C1 segment of cervical spinal cord (tissue), 14 donors: Measurements from ENCODE around the gene CBFA2T2.
"Not testable (repeated sequence)": the region's sequence is repeated elsewhere in the genome, so short reads cannot be mapped to it uniquely, and the experiment has no call there.

ENCODE experiments used
- DNase-seq, 14 donors: peaks; one replicate each; lab custom pipeline; 2025; lab: John Stamatoyannopoulos, UW

CBFA2T2 gene

DNA sequence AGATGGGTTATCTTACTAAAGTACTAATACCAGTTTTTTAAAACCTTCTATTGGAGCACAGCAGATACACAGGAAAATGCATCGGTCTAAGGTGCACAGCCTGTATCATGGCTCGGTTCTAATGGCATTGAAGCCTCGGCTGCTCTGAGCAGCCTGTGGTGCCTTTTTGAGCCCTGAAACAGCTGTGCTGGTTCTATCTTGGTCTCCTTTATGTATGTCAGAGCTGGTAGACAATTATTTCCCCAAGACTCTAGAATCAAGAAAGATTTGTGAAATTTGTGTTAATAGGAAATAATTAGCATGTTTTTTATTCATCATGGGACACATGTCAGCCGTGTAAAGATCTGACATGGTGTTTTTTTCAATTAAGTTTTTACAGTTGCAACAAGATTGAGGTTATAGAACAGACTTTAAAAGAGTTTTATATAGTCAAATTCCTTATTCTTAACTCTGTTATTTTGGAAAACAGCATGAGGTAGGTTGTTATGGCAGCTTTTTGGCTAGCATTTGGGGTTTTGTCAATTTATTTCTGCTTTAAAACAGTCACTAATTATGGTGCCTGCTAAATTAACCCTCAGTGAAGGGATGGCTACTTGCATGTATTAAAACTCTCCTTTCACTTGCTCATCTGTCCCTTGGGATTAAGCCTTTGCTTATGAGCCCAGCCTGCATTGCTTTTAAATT lies 132.0 kb downstream of the CBFA2T2 start:
- no peak for DNase-seq

DNA sequence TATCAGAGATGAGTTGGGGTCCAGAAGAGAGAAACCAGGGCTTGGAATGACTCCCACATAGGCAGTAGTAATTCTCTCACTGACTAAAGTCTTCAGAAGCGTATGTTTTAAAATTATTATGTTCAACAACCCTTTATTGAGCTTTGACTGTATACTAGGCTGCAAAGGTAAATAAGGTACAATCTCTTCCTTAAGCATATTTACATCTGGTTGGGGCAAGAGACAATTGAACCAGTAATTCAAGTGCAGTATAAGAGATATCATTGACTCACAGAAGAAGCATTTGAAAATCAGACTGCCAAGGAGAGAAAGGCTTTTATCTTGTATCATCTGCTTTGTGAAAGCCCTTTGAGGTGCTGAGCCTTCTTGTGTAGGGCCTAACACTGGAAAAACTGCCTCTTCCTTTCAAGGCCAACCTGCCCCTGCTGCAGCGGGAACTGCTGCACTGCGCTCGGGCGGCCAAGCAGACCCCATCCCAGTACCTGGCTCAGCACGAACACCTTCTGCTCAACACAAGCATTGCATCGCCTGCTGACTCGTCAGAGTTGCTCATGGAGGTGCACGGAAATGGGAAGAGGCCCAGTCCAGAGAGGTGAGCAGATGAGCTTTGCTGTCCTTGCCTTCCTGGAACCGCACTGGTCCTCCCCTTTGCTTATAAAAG lies 132.9 kb downstream of the CBFA2T2 start:
- no peak for DNase-seq

DNA sequence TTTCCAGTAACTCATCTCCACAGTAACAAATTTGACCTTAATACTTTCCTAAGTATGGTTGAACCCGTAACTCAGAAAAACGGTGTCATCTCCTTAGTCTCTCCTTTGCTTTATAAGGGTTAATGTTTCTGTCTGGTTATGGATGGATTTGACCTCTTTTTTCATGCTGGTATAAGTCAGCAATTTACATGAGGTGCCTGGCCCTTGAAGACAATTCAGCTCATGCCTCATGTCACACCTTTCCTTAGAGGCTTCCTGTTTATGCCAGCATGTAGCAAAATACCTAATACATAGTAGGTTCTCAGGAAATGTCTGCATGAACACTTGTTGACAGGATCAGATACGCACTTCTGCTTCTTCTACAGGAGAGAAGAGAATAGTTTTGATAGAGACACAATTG lies 134.5 kb downstream of the CBFA2T2 start:
- DNase-seq, result no peak

DNA sequence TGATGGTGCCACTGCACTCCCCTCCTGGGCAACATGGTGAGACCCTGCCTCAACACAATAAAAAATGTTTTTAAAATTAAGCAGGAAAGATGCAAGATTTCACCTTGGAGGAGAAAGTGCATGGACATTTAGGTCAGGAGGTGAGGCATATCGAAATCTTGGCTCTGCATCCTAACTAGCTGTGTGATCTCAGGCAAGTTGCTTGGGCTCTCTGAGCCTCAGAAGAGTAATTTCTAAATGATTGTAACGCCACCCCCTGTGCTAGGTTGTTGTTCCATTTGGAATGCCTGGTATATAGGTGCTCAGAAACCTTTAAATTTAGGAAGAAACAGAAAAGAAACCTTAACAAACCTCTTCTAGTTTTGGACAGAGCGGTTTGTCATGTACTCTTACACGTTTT lies 136.3 kb downstream of the CBFA2T2 start:
- DNase-seq, result no peak

DNA sequence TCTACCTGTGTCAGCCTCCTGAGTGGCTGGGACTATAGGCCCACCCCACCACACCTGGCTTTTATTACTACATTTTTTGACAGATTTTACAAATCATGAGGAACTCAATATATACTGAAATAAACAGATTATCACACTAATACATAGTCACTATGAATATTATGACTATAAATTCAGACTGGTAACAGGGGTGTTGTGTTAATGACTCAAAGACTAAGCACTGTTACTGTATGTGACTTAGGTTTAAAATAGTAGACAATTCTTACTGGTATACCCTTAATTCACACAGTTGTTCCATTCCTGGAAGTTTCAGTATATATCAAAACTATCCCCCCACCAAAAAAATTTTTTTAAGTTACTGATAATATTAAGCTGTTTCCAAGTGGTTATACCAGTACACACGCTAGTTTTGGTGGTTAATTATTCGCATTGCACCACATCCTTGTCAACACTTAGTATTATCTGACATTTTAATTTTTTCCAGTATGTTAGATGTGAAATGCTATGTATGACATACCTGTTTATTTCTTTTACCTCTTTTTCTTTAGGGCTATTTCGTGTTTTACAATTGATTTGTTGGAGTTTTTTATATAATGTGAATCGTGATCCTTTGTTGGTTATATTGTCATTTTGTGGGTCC lies 137.8 kb downstream of the CBFA2T2 start:
- DNase-seq, result no peak

DNA sequence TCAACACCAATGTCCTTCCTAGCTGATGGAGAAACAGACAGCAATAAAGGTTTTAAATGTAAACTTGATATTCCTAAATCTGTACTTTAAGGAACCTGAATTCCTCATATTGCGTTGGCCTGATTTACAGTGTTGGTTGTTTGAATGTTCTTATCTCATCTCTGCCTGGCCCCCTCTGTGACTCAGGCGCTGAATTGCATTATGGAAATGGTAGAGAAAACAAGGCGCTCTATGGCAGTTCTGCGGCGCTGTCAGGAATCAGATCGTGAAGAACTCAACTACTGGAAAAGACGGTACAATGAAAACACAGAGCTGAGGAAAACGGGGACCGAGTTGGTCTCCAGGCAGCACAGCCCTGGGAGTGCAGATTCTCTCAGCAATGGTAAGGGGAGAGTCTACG lies 139.6 kb downstream of the CBFA2T2 start:
- DNase-seq, result no peak

DNA sequence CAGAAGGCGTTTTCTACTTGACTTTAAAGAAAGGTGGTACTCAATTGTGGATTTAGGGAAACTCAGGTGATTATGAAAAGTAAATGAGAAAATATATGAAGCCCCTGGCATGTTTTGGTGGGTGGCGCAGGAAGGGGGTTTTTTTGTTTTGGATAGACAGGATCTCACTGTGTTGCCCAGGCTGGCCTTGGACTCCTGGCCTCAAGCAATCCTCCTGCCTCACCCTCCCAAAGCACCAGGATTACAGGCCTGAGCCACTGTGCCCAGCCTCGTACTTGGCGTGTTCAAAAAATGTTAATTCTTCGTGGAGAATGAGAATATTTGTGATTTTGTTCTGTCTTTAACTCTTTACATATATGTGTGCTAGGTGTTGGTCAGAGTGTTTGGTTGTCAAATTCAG lies 140.1 kb downstream of the CBFA2T2 start:
- DNase-seq, result no peak

- DNase-seq, result no peak
These were observed 140.6 kb downstream of the CBFA2T2 start for GRCh38 chr20:33630507-33630906.

DNA sequence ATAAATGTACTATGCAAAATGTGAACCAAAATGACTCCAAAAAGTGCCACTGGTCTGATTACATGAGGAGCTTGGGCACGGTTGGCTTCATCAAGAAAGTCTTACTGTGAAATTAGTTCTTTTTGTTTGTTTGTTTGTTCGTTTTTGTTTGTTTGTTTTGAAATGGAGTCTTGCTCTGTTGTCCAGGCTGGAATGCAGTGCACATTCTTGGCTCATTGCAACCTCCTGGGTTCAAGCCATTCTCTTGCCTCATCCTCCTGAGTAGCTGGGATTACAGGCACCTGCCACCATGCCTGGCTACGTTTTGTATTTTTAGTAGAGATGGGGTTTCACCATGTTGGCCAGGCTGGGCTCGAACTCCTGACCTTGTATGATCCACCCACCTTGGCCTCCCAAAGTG lies 142.0 kb downstream of the CBFA2T2 start:
- DNase-seq, result not testable (repeated sequence)

DNA sequence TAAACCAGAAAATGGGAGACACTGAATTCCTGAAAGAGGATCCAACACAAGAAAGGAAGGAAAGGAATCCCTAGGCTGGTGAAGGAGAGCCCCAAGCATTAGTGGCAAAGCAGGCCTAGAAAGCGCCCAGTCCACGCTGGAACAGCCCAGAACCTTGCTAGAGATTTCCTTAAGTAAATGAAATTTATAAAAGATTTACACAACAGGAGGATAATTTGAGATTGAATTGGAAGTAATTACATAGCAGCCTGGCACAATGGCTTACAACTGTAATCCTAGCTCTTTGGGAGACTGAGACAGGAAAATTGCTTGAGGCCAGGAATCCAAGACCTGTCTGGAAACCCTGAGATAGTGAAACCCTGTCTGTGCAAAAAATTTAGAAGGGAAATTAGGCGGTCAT lies 145.4 kb downstream of the CBFA2T2 start:
- no peak for DNase-seq

DNA sequence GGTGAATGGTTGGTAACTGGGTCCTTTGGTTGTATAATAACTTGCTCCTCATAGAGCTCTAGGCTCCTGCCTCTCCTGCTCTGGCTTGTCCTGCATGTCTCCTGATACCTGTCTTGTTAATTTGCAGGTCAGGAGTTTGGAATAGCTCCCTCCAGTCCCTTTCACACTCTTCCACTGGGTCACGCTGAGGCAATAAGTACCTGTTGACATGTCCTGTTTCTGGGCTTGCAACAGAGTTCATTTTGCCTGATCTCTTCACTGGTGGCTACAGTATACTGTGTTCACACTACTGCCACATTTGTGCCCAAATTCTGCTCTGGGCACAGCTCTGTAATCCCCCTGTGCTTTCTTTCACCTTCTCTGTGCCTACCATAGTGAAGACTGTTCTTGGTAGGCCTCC lies 146.9 kb downstream of the CBFA2T2 start:
- DNase-seq, result no peak

DNA sequence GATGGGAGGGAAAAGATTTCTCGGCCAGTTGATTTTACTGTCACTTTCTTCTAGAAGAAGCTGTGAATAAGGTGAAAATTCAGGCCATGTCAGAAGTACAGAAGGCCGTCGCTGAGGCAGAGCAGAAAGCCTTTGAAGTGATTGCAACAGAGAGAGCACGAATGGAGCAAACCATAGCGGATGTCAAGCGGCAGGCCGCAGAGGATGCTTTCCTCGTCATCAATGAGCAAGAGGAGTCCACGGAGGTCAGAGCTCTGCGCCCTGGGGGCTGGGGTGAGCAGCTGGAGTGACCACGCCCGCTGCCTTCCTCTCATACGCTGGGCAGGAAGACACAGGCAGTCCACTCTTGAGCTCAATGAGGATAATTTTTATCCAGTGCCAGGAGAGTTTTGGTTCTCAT lies 150.4 kb downstream of the CBFA2T2 start:
- no peak for DNase-seq

- DNase-seq, result no peak
These were observed 154.6 kb downstream of the CBFA2T2 start for GRCh38 chr20:33644313-33645071.

DNA sequence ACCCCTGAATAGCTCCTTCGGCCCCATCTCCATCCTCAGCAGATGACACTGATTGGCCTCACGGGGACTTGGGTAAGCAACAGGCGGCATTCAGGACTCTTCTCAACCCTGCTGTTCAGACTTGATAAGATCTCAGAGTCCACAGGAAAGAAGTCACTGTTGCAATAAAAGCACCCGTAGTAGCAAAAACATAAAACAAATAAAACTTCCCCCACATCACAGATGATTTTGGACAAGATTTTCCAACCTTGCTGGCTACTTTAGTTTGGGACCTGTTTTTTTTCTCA lies 155.1 kb downstream of the CBFA2T2 start:
- no peak for DNase-seq

DNA sequence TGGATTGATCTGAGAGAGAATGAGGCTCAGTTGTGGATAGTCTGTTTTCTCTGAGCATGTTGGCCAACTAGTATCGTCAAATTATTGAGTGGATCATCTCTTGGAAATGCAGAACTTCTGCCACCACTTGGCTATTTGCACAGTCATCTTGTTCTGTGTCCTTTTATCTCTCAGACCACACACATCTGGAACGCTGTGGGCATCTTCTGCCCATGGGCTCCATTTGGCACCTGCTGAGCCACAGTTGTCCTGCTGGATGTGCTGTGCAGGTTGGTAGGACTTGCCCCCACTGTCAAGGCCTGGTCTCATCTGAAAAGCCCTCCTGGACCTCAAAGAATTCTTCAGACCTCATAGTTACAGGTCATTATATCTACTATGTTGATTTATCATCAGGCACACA lies 155.5 kb downstream of the CBFA2T2 start:
- DNase-seq, result no peak

DNA sequence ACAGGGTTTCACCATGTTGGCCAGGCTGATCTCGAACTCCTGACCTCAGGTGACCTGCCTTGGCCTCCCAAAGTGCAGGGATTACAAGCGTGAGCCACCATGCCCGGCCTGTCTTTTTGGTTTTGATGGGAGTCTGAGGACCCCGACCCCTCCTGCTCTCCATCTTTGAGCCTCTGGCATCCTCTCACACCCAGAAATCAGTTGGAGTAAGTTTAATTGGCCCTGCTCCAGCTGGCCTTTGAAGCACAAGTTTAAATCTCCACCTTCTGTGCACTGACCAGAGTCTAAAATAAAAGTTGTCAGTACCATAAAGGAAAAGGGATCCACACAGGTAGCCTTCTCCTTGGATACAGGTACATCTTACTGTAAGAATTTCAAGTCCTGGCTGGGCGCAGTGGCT lies 156.3 kb downstream of the CBFA2T2 start:
- DNase-seq, result no peak

- DNase-seq, result not testable (repeated sequence)
These were observed 157.2 kb downstream of the CBFA2T2 start for GRCh38 chr20:33646959-33647602.

DNA sequence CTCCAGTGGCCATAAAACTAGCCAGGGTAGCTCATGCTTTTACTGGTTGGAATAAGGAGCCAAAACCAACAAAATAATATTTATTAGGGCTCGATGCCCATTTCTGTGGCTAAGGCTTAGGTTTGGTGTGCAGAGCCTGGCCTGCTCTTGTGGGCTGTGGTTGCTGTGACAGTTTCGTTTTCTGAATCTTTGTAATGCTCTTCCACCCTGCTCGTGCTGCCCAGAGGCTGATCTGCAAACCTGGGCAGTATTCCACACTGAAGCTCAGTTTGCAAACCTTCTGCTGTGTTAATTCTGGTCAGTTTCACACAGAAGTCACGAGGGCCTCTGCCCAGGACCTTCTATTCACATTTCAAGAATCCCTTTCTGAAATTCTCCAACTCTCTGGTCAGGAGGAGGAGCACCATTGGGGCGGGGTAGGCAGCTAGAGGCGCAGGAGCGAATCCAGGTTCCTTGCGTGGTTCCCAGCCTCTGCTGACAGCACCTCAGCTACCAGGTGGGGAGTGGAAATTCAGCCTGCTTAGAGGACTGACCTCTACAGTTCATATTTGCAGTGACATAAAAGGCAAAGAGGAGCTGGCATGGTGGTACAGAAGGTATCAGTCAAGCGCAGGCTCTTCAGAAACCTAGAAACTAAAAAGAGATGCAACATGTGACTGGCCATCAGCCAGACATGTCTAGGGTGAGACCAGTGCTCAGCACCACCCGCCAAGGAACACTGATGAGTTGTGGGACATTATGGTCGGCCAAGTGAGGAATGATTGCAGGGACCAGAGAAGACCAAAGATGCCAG lies 157.9 kb downstream of the CBFA2T2 start:
- peak in 1 of 14 donors; percentile 22 for DNase-seq

GRCh38 chr20:33648396-33649004 lies 158.6 kb downstream of the CBFA2T2 start:
- DNase-seq, result no peak

DNA sequence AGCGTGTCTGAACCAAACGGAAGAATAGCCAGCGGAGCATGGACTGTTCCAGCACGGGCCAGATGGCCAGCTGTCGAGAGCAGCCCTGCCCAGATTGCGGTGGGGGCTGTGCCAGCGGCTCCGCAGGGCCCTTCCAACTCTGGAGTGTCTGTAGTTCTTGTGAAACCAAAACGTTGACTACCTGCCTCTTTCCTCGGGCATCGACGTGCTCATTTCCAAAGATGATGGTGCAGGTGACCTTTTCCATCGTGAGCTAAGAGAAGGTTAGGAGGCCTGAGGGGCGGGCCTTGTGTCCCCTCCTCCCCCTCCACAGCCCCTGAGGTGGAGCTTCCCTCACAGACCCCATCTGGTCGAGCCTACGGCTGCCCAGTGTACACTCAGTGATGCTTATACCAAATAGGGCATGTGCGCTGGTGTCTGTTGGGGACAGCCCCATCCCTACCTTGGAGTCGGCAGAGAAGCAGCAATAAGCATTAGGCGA lies 159.3 kb downstream of the CBFA2T2 start:
- DNase-seq, result peak in 8 of 14 donors; percentile 14 to 49 (median 22)
